ENCODE measurements around the gene SERPING1.

GRCh38 chr11:57646799-57647303 lies 49.4 kb downstream of the SERPING1 start:
- TF ChIP-seq CTCF (IDR thresholded peaks at IDR 0.05; ENCODE audit: insufficient read depth, low read depth, low read length) (no peak), EZH2 (IDR thresholded peaks at IDR 0.05; ENCODE audit: insufficient read depth, low read length) (peak; percentile 71)
